ENCODE measurements around the gene HASPIN. TPM values are rescaled to one million over a fixed set of nuclear protein-coding genes. Genes with fewer than 3 reads are reported as not detected.
A peak's percentile ranks its signal among the peaks of the same experiment; 100 is the strongest.

Gene HASPIN
- total and polyA plus RNA-seq, 2 of the 8 experiments (the other 6 are each of a cell fraction or from before 2014, with no cell fraction given), result 7.8 to 29.5 TPM

GRCh38 chr17:3689262-3690093 is 34.2 kb upstream of the HASPIN start:
- no peak overlapping the region for H2BK5ac ChIP-seq (ENCODE audit: low read depth, low read length)
- H4K20me1 ChIP-seq (replicated peaks in 1 of 2; ENCODE audit: control insufficient read depth in 1 of 2, insufficient read depth in 2 of 2, low read length in 2 of 2), result peaks cover 0 to 4% of the 10 kb centered on the region in 2 experiments
- H3K79me1 ChIP-seq (ENCODE audit: low read depth, low read length), result no peaks in the 10 kb centered on the region
- H2AK5ac ChIP-seq (ENCODE audit: low read depth, low read length), result no peak overlapping the region
- H4K5ac ChIP-seq (ENCODE audit: insufficient read length, low read depth, low read length), result no peak overlapping the region
- ChIA-PET POLR2A (ENCODE audit: partially characterized antibody) (no interaction called here), CTCF (ENCODE audit: partially characterized antibody) (interaction anchor here (1.5 to 3.3 kb wide), 3 partner anchors 11 to 12 kb away, joined by 3 to 29 read pairs (median 17); no protein-coding TSS in a partner anchor)
- H3K18ac ChIP-seq (ENCODE audit: extremely low read depth, low read length), result no peak overlapping the region
- H3K27ac ChIP-seq (ENCODE audit: low read depth, low read length), result no peak overlapping the region
- FAIRE-seq (no peak), DNase-seq (ENCODE audit: low read depth in 1 of 2, low spot score in 2 of 2) (peak in 1 of 2 experiments; percentile 43)
- peak overlapping the region; percentile 91 for H4K91ac ChIP-seq (replicated peaks; ENCODE audit: insufficient read length, low read length)
- no peak overlapping the region for H3K23ac ChIP-seq (ENCODE audit: insufficient read length)
- H3K4ac ChIP-seq (replicated peaks; ENCODE audit: insufficient read length, low read depth, low read length), result no peak overlapping the region
- no peak overlapping the region for H3K4me3 ChIP-seq (ENCODE audit: extremely low read depth in 1 of 4, insufficient read depth in 2 of 4, low read depth in 3 of 4, low read length in 4 of 4)
- H3K56ac ChIP-seq (replicated peaks; ENCODE audit: insufficient read length, low read depth, low read length), result no peak overlapping the region
- no peak overlapping the region for H3K14ac ChIP-seq (ENCODE audit: insufficient read length)
- H2BK120ac ChIP-seq (replicated peaks; ENCODE audit: low read depth, low read length), result no peak overlapping the region
- no peak overlapping the region for H2BK15ac ChIP-seq (ENCODE audit: low read length)
- peaks cover 0 to 4% (median 0%) of the 10 kb centered on the region in 4 experiments; a peak in 4 of 7 replicates for H3K4me1 ChIP-seq (replicated peaks in 1 of 4; ENCODE audit: control insufficient read depth in 3 of 4, insufficient read depth in 4 of 4, low read length in 3 of 4)
- H3K9me3 ChIP-seq (ENCODE audit: insufficient read depth in 2 of 2, low read depth in 1 of 2, low read length in 1 of 2), result no peaks in the 10 kb centered on the region
- no peak overlapping the region for H2AFZ ChIP-seq (ENCODE audit: low read length)
- no peak overlapping the region for H3K4me2 ChIP-seq (ENCODE audit: insufficient read depth in 1 of 2, low read depth in 2 of 2, low read length in 2 of 2)
- H3K27me3 ChIP-seq (replicated peaks in 1 of 4; ENCODE audit: control insufficient read depth in 3 of 4, extremely low read depth in 1 of 4, insufficient read depth in 3 of 4, low read length in 3 of 4), result no peaks in the 10 kb centered on the region
- H2BK20ac ChIP-seq (ENCODE audit: low read length), result no peak overlapping the region
- no peaks in the 10 kb centered on the region for H3K79me2 ChIP-seq (ENCODE audit: control insufficient read depth in 1 of 2, insufficient read depth in 2 of 2, low read length in 2 of 2)
- H3K36me3 ChIP-seq (ENCODE audit: control insufficient read depth in 2 of 4, insufficient read depth in 4 of 4, low read length in 3 of 4), result no peaks in the 10 kb centered on the region
- peak overlapping the region; percentile 94; the same call in 1 of the 2 replicates for H2BK12ac ChIP-seq (ENCODE audit: low read depth, low read length)
- WGBS, 2 experiments (ENCODE audit: extremely low coverage in 1 of 2, insufficient coverage in 1 of 2, insufficient read length in 1 of 2, insufficient replicate concordance in 2 of 2, low coverage in 1 of 2, low lambda C conversion rate in 2 of 2, missing lambda C conversion rate in 1 of 2), result 95% methylated on average over 41 of the region's 44 CpGs; no CpG with 5 or more reads in 1 of the 2 experiments
- H3K23me2 ChIP-seq (ENCODE audit: low read depth, low read length), result no peaks in the 10 kb centered on the region
- H3K9ac ChIP-seq (replicated peaks in 1 of 4; ENCODE audit: extremely low read depth in 1 of 4, low read depth in 3 of 4, low read length in 3 of 4), result no peak overlapping the region
- no peak overlapping the region; the same call in 1 of the 2 replicates for H4K8ac ChIP-seq (ENCODE audit: extremely low read depth, insufficient read depth, low read length)
- no peak for TF ChIP-seq GTF2F1 (IDR thresholded peaks at IDR 0.05; ENCODE audit: borderline replicate concordance, low read depth, low read length)
- TF ChIP-seq ZNF274 (IDR thresholded peaks at IDR 0.05; ENCODE audit: borderline replicate concordance, extremely low read depth, low read length), result no peak
- no peak for TF ChIP-seq CBX5 (IDR thresholded peaks at IDR 0.05; ENCODE audit: low read depth, low read length)
- TF ChIP-seq EP300 (IDR thresholded peaks at IDR 0.05; ENCODE audit: borderline replicate concordance in 1 of 2, low read depth in 2 of 2, low read length in 2 of 2), result no peak
- TF ChIP-seq TBP (IDR thresholded peaks at IDR 0.05; ENCODE audit: low read depth, low read length), result no peak
- no peak for TF ChIP-seq SIX5 (IDR thresholded peaks at IDR 0.05; ENCODE audit: low read depth, low read length)
- TF ChIP-seq HDAC6 (IDR thresholded peaks at IDR 0.05; ENCODE audit: low read depth, low read length), result no peak
- TF ChIP-seq RBBP5 (IDR thresholded peaks at IDR 0.05; ENCODE audit: borderline replicate concordance, low read depth, low read length), result no peak
- TF ChIP-seq TCF12 (IDR thresholded peaks at IDR 0.05; ENCODE audit: low read depth, low read length), result no peak
- TF ChIP-seq SIRT6 (IDR thresholded peaks at IDR 0.05; ENCODE audit: low read length), result no peak
- no peak for TF ChIP-seq CHD1 (IDR thresholded peaks at IDR 0.05; ENCODE audit: low read depth, low read length)
- TF ChIP-seq BRCA1 (IDR thresholded peaks at IDR 0.05; ENCODE audit: low read depth, low read length), result no peak
- no peak for TF ChIP-seq SUZ12 (IDR thresholded peaks at IDR 0.05; ENCODE audit: low read length)

Data from H1 (cell line).